ENCODE results near the gene STPG4. TPM values are rescaled to one million over a fixed set of nuclear protein-coding genes. Genes with fewer than 3 reads are reported as not detected.

STPG4 gene
- total RNA-seq, 6 experiments from 2014 or later = 0.19 to 0.40 (median 0.25) TPM; not detected in 3

DNA sequence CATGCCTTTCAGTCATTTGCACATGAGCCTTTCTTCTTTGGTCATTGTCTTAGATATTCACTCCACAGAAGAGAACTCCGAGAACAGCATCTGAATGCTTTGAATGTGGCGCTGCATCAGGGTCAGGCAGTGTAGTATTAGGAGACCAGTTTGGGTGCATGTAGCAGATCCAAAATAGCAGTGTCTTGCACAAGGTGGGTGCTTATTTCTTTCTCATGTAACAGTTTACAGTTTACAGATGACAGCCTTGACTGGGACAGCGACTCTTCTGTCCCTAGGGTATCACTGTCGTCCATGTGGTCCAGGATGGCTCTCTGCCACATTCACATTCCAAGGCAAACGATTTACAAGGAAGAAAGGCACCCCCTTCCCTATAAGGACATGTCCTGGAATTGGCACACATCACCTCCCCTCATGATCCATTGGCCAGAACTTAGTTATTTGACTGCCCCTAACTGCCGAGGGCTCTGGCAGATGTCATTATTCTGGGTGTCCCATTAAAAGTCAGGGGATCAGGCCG, 101.0 kb downstream of the STPG4 start:
- peaks cover 49% of the 10 kb centered on the region for H3K36me3 Mint-ChIP-seq (ENCODE audit: low read depth)

DNA sequence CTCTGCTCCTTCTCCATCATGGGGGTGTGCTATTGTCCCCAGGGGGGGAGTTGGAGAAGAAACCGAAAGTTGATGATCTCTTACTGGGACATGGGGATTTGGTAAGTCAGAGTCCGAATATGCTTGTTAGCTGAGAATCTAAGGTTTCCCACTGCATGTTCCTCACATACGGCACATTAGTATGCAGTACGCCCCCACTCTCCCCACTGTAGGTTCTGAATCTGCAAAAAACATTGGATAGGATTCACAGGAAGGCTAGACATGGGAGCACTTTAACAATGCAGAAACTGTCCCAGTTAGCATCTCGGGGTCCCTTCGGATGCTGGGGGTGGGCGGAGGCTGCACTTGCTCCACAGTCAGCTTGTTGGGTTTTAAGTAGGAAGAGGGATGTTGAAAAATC, 102.3 kb downstream of the STPG4 start:
- Mint-ChIP-seq H3K27me3 (ENCODE audit: insufficient read depth) (peaks cover 4% of the 10 kb centered on the region), H3K9me3 (no peaks in the 10 kb centered on the region), H3K4me1 (ENCODE audit: low read depth) (peaks cover 30% of the 10 kb centered on the region), H3K4me3 (no peak overlapping the region), H3K27ac (no peak overlapping the region), H3K36me3 (ENCODE audit: low read depth) (peaks cover 51% of the 10 kb centered on the region)
- no peak for DNase-seq
- TF ChIP-seq, protein P1, sequence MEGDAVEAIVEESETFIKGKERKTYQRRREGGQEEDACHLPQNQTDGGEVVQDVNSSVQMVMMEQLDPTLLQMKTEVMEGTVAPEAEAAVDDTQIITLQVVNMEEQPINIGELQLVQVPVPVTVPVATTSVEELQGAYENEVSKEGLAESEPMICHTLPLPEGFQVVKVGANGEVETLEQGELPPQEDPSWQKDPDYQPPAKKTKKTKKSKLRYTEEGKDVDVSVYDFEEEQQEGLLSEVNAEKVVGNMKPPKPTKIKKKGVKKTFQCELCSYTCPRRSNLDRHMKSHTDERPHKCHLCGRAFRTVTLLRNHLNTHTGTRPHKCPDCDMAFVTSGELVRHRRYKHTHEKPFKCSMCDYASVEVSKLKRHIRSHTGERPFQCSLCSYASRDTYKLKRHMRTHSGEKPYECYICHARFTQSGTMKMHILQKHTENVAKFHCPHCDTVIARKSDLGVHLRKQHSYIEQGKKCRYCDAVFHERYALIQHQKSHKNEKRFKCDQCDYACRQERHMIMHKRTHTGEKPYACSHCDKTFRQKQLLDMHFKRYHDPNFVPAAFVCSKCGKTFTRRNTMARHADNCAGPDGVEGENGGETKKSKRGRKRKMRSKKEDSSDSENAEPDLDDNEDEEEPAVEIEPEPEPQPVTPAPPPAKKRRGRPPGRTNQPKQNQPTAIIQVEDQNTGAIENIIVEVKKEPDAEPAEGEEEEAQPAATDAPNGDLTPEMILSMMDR (IDR thresholded peaks at IDR 0.05) = no peak

More for the DNA sequence above, 101.0 kb downstream of the STPG4 start:
- DNase-seq = no peak
- TF ChIP-seq, protein P1 (IDR thresholded peaks at IDR 0.05) = no peak
- no peaks in the 10 kb centered on the region for H3K9me3 Mint-ChIP-seq
- H3K27ac Mint-ChIP-seq = peak overlapping the region; percentile 21
- peaks cover 3% of the 10 kb centered on the region; the same call in 1 of the 2 replicates for H3K27me3 Mint-ChIP-seq (ENCODE audit: insufficient read depth)
- H3K4me3 Mint-ChIP-seq = no peak overlapping the region
- peaks cover 40% of the 10 kb centered on the region for H3K4me1 Mint-ChIP-seq (ENCODE audit: low read depth)

DNA sequence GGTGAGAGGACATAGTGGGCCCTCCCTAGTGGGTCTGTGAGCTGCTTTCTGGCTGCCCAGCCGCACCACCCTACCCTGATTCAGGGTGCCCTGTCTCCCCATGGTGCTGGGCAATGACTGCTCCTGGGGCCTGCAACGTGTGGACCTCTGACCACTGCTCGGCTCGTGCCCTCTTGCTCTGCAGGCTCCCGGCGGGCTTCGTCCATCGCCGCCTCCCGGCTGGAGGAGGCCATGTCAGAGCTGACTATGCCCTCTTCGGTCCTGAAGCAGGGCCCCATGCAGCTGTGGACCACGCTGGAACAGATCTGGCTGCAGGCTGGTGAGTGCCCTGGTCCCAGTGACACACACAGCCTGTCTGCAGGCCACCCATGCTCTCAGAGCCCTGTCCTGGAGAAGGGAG, 103.5 kb downstream of the STPG4 start:
- no peaks in the 10 kb centered on the region for H3K9me3 Mint-ChIP-seq
- no peak for DNase-seq
- no peak overlapping the region for H3K27ac Mint-ChIP-seq
- no peak overlapping the region for H3K4me3 Mint-ChIP-seq
- H3K4me1 Mint-ChIP-seq (ENCODE audit: low read depth) = peaks cover 18% of the 10 kb centered on the region
- peaks cover 4% of the 10 kb centered on the region for H3K27me3 Mint-ChIP-seq (ENCODE audit: insufficient read depth)
- H3K36me3 Mint-ChIP-seq (ENCODE audit: low read depth) = peaks cover 50% of the 10 kb centered on the region
- TF ChIP-seq, protein P1 (IDR thresholded peaks at IDR 0.05) = no peak

DNA sequence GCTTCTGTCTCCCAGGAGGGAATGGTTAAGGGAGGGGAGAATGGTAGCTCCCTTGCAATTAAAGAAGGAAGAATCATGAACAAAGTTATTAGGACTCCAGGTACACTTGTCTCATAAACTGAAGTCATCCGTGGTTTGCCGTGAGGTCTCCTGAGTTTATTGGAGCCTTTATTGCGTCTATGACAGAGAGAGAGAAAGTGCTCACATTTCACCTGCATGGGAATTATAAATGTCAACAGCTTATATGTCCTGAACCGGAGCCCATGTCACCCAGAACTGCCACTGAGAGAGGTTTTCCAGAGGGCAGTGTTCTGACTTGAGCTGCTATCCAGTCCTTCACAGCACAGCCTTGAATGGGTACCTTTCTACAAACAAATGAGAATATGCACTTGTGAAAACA, 104.3 kb downstream of the STPG4 start:
- no peak overlapping the region for H3K4me3 Mint-ChIP-seq
- no peaks in the 10 kb centered on the region for H3K9me3 Mint-ChIP-seq
- DNase-seq = no peak
- H3K27ac Mint-ChIP-seq = no peak overlapping the region; the same call in 1 of the 2 replicates
- peaks cover 46% of the 10 kb centered on the region for H3K36me3 Mint-ChIP-seq (ENCODE audit: low read depth)
- TF ChIP-seq, protein P1 (IDR thresholded peaks at IDR 0.05) = no peak
- peaks cover 11% of the 10 kb centered on the region for H3K4me1 Mint-ChIP-seq (ENCODE audit: low read depth)
- peaks cover 4% of the 10 kb centered on the region for H3K27me3 Mint-ChIP-seq (ENCODE audit: insufficient read depth)

DNA sequence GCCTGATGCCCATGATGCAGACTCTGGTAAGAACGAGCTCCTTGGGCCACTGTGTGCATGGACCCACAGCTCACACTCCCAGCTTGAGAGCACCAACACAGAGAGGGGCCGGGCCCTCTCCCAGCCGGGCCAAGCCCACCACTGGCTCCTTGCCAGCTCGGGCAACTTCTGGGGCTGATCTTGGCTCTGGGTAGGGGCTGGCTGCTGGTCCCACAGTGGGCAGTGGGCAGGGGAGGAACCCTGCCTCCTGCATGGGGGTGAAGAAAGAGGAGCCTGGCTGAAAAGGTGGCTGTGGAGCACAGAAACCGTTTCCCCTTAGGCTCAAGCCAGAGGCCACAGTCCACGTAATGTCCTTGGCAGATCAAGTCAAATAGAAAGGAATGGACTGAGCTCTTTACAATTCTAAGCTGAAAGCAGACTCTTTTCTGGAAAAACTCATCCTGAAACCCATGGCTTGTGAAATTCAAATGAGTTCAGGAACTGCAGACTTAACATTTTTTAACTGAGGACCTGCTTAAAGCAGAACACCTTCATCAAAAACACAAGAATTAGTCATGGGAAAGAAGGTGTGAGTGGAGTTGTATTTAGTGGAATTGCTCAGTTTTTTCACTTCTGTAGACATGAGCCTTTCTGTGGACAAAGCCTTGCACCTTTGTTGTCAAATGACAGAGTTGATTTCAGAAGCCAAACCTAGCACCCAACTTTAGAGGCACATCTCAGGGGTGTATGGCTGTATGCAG, 104.9 kb downstream of the STPG4 start:
- TF ChIP-seq, protein P1 (IDR thresholded peaks at IDR 0.05) = no peak
- no peak for DNase-seq
- no peaks in the 10 kb centered on the region for H3K9me3 Mint-ChIP-seq
- peaks cover 8% of the 10 kb centered on the region for H3K4me1 Mint-ChIP-seq (ENCODE audit: low read depth)
- peaks cover 7% of the 10 kb centered on the region for H3K27me3 Mint-ChIP-seq (ENCODE audit: insufficient read depth)
- peaks cover 46% of the 10 kb centered on the region for H3K36me3 Mint-ChIP-seq (ENCODE audit: low read depth)
- no peak overlapping the region; the same call in 1 of the 2 replicates for H3K27ac Mint-ChIP-seq
- H3K4me3 Mint-ChIP-seq = no peak overlapping the region
